ENCODE results near the gene NINJ2. TPM values are rescaled to one million over a fixed set of nuclear protein-coding genes. Genes with fewer than 3 reads are reported as not detected.

Gene NINJ2
- total and polyA plus RNA-seq, 10 of the 15 experiments (the other 5 are each of a cell fraction or from before 2014, with no cell fraction given) = 8.9 to 51.6 (median 21.3) TPM

DNA sequence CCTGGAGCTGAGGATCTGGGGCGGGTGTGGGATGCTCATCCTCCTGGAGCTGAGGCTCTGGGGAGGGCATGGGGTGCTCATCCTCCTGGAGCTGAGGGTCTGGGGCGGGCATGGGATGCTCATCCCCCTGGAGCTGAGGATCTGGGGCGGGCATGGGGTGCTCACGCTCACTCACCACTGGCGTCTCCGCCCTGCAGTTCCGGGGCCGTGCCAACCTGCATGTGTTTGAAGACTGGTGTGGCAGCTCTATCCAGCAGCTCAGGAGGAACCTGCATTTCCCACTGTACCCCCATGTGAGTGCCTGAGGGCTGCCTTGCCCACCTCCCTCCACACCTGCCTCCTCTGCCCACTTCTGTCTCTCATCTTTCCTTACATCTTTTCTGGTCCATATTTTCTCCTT lies 119.1 kb downstream of the NINJ2 start:
- Histone ChIP-seq H3K9ac (ENCODE audit: control insufficient read depth, insufficient read depth, low read length) (no peak overlapping the region), H3K36me3 (ENCODE audit: control insufficient read depth in 2 of 2, insufficient read depth in 2 of 2, low read length in 1 of 2) (no peaks in the 10 kb centered on the region), H3K9me3 (replicated peaks; ENCODE audit: control insufficient read depth, insufficient read depth, low read length) (no peaks in the 10 kb centered on the region), H3K4me3 (no peak overlapping the region), H2AFZ (ENCODE audit: control insufficient read depth, low read depth, low read length) (no peak overlapping the region), H3K4me1 (ENCODE audit: control insufficient read depth, insufficient read depth, low read length) (no peaks in the 10 kb centered on the region), H3K4me2 (ENCODE audit: control insufficient read depth, insufficient read depth) (no peak overlapping the region), H4K20me1 (ENCODE audit: control insufficient read depth, insufficient read depth) (no peaks in the 10 kb centered on the region), H3K27ac (ENCODE audit: control insufficient read depth, insufficient read depth) (no peak overlapping the region), H3K27me3 (replicated peaks in 1 of 2; ENCODE audit: control insufficient read depth in 2 of 2, insufficient read depth in 2 of 2, low read length in 1 of 2) (no peaks in the 10 kb centered on the region; a peak in 2 of 4 replicates), H3K79me2 (ENCODE audit: control insufficient read depth, insufficient read depth, low read length) (no peaks in the 10 kb centered on the region)
- SMC1A ChIA-PET (ENCODE audit: uncharacterized antibody, unreplicated experiment) = no interaction called here
- POLR2A ChIA-PET = interaction anchor here (0.7 kb wide), 1 partner anchor 437 kb away, joined by 3 read pairs; no protein-coding TSS in a partner anchor
- ATAC-seq (no peak), FAIRE-seq (no peak), DNase-seq (ENCODE audit: low read depth, low spot score) (no peak)
- CTCF ChIA-PET = interaction anchor here (1.1 to 6.2 kb wide), 5 partner anchors 18 to 103 kb away, joined by 3 to 55 read pairs (median 4); no protein-coding TSS in a partner anchor
- RAD21 ChIA-PET (ENCODE audit: unreplicated experiment) = interaction anchor here (1.0 to 1.5 kb wide), 2 partner anchors 89 to 95 kb away, joined by 3 read pairs; no protein-coding TSS in a partner anchor
- in situ Hi-C loops (cut with MboI) (no loop called here), intact Hi-C loops (cut with micrococcal nuclease; ENCODE audit: unreplicated experiment) (no loop called here)
- 60% methylated on average over 7 of the region's 8 CpGs for WGBS (ENCODE audit: insufficient coverage, insufficient replicate concordance, low lambda C conversion rate, missing lambda C conversion rate)
- no TSS peak for BruUV-seq (replicated peaks)
- TF ChIP-seq TBL1XR1 (IDR thresholded peaks at IDR 0.05; ENCODE audit: low read depth, low read length) = no peak
- TF ChIP-seq REST (IDR thresholded peaks at IDR 0.05; ENCODE audit: low read depth, low read length) = no peak
- no peak for TF ChIP-seq POU2F2 (IDR thresholded peaks at IDR 0.05; ENCODE audit: borderline replicate concordance, low read depth, low read length)
- no peak for TF ChIP-seq CUX1 (IDR thresholded peaks at IDR 0.05; ENCODE audit: insufficient replicate concordance, low read depth, low read length)
- TF ChIP-seq, protein P1, sequence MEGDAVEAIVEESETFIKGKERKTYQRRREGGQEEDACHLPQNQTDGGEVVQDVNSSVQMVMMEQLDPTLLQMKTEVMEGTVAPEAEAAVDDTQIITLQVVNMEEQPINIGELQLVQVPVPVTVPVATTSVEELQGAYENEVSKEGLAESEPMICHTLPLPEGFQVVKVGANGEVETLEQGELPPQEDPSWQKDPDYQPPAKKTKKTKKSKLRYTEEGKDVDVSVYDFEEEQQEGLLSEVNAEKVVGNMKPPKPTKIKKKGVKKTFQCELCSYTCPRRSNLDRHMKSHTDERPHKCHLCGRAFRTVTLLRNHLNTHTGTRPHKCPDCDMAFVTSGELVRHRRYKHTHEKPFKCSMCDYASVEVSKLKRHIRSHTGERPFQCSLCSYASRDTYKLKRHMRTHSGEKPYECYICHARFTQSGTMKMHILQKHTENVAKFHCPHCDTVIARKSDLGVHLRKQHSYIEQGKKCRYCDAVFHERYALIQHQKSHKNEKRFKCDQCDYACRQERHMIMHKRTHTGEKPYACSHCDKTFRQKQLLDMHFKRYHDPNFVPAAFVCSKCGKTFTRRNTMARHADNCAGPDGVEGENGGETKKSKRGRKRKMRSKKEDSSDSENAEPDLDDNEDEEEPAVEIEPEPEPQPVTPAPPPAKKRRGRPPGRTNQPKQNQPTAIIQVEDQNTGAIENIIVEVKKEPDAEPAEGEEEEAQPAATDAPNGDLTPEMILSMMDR (IDR thresholded peaks at IDR 0.05 in 2 of 3, conservative IDR thresholded peaks at IDR 0.05 in 1 of 3; ENCODE audit: control insufficient read depth in 2 of 3, extremely low read depth in 1 of 3, insufficient read depth in 1 of 3, low read depth in 3 of 3, low read length in 3 of 3) = no peak
- TF ChIP-seq SUZ12 (IDR thresholded peaks at IDR 0.05; ENCODE audit: unreplicated experiment) = no peak
- no peak for TF ChIP-seq ASH2L (IDR thresholded peaks at IDR 0.05; ENCODE audit: borderline replicate concordance, low read depth)
- no peak for TF ChIP-seq MTA3 (IDR thresholded peaks at IDR 0.05; ENCODE audit: borderline replicate concordance, low read length)
- TF ChIP-seq SMAD1 (IDR thresholded peaks at IDR 0.05; ENCODE audit: low read depth, partially characterized antibody) = no peak
- TF ChIP-seq ETV6 (conservative IDR thresholded peaks at IDR 0.05 in 1 of 2, IDR thresholded peaks at IDR 0.05 in 1 of 2; ENCODE audit: borderline replicate concordance in 1 of 2, low read depth in 1 of 2) = no peak
- no peak for TF ChIP-seq RFX5 (IDR thresholded peaks at IDR 0.05; ENCODE audit: low read depth, low read length)
- TF ChIP-seq POLR2AphosphoS2 (IDR thresholded peaks at IDR 0.05; ENCODE audit: low read depth, low read length) = no peak
- no peak for TF ChIP-seq IRF4 (IDR thresholded peaks at IDR 0.05; ENCODE audit: low read depth, low read length)

All from GM12878 (cell line).